Fibroblast of lung (primary cell): ENCODE measurements around the gene PATJ. TPM values are rescaled to one million over a fixed set of nuclear protein-coding genes. Genes with fewer than 3 reads are reported as not detected.
A peak's percentile ranks its signal among the peaks of the same experiment; 100 is the strongest.

Source experiments
- DNase-seq, 2 donors: peaks; one replicate each; pipeline versions ENCODE4 v3.0.0 to v3.0.0-alpha.2; 2010; ENCODE audit warnings: low read depth in 2 of 2
- H2AFZ ChIP-seq: 2 replicates; pipeline ENCODE4 v1.5.1; 2012; ENCODE audit warnings: low read length, control low read depth, inconsistent platforms
- H3K27ac ChIP-seq: 2 replicates; pipeline ENCODE4 v1.5.1; 2011; ENCODE audit warnings: low read length, control low read depth; ENCODE audit not compliant: insufficient read depth
- H3K27me3 ChIP-seq: 2 replicates; pipeline ENCODE4 v1.5.1; 2011; ENCODE audit warnings: mild to moderate bottlenecking, low read length; ENCODE audit not compliant: control insufficient read depth, insufficient read depth
- H3K36me3 ChIP-seq: 2 replicates; pipeline ENCODE4 v1.5.1; 2011; ENCODE audit warnings: low read length; ENCODE audit not compliant: control insufficient read depth, insufficient read depth
- H3K4me1 ChIP-seq: 2 replicates; pipeline ENCODE4 v1.5.1; 2011; ENCODE audit warnings: low read length; ENCODE audit not compliant: control insufficient read depth, insufficient read depth; ENCODE audit errors: extremely low read depth
- H3K4me2 ChIP-seq: 2 replicates; pipeline ENCODE4 v1.5.1; 2011; ENCODE audit warnings: low read length, control low read depth; ENCODE audit not compliant: insufficient read depth; ENCODE audit errors: extremely low read depth
- H3K4me3 ChIP-seq, 4 experiments: fragments of 200-600 bp in 1 of 4; sonication (generic) in 1 of 4; replicated peaks in 1 of 4; 2 replicates each; pipeline ENCODE4 v1.5.1; 2011 to 2016; ENCODE audit warnings: low read length in 4 of 4, low read depth in 3 of 4, mild to moderate bottlenecking in 3 of 4, control low read depth in 2 of 4, inconsistent platforms in 1 of 4, mixed read lengths in 1 of 4; ENCODE audit not compliant: insufficient read depth in 1 of 4; ENCODE audit errors: control extremely low read depth in 1 of 4
- H3K79me2 ChIP-seq: 2 replicates; pipeline ENCODE4 v1.5.1; 2012; ENCODE audit warnings: mild to moderate bottlenecking, low read length, inconsistent platforms; ENCODE audit not compliant: control insufficient read depth, insufficient read depth
- H3K9ac ChIP-seq: 2 replicates; pipeline ENCODE4 v1.5.1; 2011; ENCODE audit warnings: mild to moderate bottlenecking, low read length, control low read depth; ENCODE audit not compliant: insufficient read depth
- H3K9me3 ChIP-seq: 2 replicates; pipeline ENCODE4 v1.5.1; 2012; ENCODE audit warnings: low read depth, low read length; ENCODE audit not compliant: control insufficient read depth, insufficient read depth
- H4K20me1 ChIP-seq: 2 replicates; pipeline ENCODE4 v1.5.1; 2011; ENCODE audit warnings: low read length; ENCODE audit not compliant: control insufficient read depth, insufficient read depth; ENCODE audit errors: extremely low read depth
- EZH2 ChIP-seq: IDR thresholded peaks from 2 replicates; pipeline ENCODE4 v1.5.1; 2012; ENCODE audit warnings: low read length, control low read depth, mild to moderate bottlenecking; ENCODE audit errors: missing control alignments
- polyA plus RNA-seq, 2 donors: library from polyadenylated mRNA; depleted of rRNA in 1 of 2; stranded (reverse) in 1 of 2; unstranded in 1 of 2; fragments of >200 nt; gene quantifications; 2 replicates each; pipeline ENCODE4 v1.2.1, GENCODE V29; 2011 to 2012; ENCODE audit warnings: missing spikeins in 1 of 2
- total RNA-seq: library from RNA; depleted of rRNA; stranded (reverse); fragments of >200 nt; gene quantifications from 2 replicates; pipeline ENCODE4 v1.2.1, GENCODE V29; 2014
- TF ChIP-seq, protein P1 (sequence below), 2 donors: IDR thresholded peaks in 1 of 2; conservative IDR thresholded peaks in 1 of 2; 1 replicate in 1 of 2; 2 replicates in 1 of 2; pipeline ENCODE4 v1.5.1; 2011 to 2012; ENCODE audit warnings: low read length in 2 of 2, control low read depth in 1 of 2, inconsistent platforms in 1 of 2, low read depth in 1 of 2, mild to moderate bottlenecking in 1 of 2

The PATJ gene
- total and polyA plus RNA-seq, 2 donors (not counting 1 experiment from before 2014, with no cell fraction given): 2.5 to 12.4 TPM

DNA sequence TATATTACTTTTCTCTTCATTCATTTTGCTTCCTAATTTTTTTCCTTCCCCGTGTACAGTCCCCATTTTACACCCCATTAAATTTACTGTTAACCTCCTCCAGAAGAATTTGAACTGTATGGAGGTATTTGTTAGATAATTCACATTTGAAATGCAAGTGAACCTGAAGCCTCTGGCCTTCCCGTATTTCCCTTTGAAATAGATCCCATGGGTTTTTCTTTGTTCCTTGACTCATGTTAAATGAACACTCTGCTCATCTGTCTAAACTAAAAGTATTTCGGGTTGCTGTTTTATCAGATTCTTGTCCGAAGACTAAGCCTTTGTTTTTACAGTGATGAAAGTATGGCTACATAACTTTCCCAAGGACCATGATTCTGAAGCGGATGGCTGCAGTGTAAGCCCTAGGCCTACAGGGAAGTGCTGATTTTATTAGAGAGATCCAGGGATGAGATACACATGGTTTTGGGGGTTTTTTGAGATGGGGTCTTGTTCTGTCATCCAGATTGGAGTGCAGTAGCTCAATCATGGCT, 187.9 kb downstream of the PATJ start:
- TF ChIP-seq, protein P1, sequence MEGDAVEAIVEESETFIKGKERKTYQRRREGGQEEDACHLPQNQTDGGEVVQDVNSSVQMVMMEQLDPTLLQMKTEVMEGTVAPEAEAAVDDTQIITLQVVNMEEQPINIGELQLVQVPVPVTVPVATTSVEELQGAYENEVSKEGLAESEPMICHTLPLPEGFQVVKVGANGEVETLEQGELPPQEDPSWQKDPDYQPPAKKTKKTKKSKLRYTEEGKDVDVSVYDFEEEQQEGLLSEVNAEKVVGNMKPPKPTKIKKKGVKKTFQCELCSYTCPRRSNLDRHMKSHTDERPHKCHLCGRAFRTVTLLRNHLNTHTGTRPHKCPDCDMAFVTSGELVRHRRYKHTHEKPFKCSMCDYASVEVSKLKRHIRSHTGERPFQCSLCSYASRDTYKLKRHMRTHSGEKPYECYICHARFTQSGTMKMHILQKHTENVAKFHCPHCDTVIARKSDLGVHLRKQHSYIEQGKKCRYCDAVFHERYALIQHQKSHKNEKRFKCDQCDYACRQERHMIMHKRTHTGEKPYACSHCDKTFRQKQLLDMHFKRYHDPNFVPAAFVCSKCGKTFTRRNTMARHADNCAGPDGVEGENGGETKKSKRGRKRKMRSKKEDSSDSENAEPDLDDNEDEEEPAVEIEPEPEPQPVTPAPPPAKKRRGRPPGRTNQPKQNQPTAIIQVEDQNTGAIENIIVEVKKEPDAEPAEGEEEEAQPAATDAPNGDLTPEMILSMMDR (conservative IDR thresholded peaks at IDR 0.05 in 1 of 2, IDR thresholded peaks at IDR 0.05 in 1 of 2; ENCODE audit: low read depth in 1 of 2, low read length in 2 of 2): no peak
- no peak for TF ChIP-seq EZH2

DNA sequence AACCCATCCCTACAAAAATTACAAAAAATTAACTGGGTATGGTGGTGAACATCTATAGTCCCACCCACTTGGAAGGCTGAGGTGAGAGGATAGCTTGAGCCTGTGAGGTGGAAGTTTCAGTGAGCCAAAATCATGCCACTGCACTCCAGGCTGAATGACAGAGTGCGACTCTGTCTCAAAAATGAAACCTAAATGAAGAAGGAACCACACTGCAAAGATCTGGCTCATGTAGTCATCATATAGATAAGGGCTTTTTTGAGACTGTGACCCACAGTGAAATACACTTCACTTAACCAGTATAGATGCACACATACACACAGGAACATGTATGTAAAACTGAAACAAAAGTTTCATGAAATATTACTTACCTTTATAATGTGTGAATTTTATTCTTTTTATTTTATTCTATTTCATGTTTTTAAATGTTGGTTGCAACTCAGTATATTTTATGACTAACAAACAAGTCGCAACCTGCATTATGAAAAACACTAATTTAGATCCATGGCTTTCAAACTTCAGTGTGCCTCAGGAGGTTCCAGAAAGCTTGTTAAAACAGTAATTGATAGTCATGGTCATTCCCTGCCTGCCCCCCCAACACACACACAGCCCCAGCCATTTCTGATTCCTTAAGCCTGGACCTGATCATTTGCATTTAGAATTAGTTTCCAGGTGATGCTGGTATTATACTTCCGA, 189.5 kb downstream of the PATJ start:
- H3K4me3 ChIP-seq: no peak overlapping the region
- no peak overlapping the region for H3K9ac ChIP-seq
- DNase-seq: no peak

More for the DNA sequence above, 187.9 kb downstream of the PATJ start:
- Histone ChIP-seq H3K27me3 (no peaks in the 10 kb centered on the region), H4K20me1 (no peaks in the 10 kb centered on the region), H3K36me3 (no peaks in the 10 kb centered on the region), H2AFZ (no peak overlapping the region), H3K9ac (no peak overlapping the region), H3K9me3 (no peaks in the 10 kb centered on the region), H3K4me3 (no peak overlapping the region), H3K79me2 (no peaks in the 10 kb centered on the region), H3K4me2 (no peak overlapping the region), H3K27ac (no peak overlapping the region), H3K4me1 (no peaks in the 10 kb centered on the region)
- DNase-seq: peak in 1 of 2 donors; percentile 9

DNA sequence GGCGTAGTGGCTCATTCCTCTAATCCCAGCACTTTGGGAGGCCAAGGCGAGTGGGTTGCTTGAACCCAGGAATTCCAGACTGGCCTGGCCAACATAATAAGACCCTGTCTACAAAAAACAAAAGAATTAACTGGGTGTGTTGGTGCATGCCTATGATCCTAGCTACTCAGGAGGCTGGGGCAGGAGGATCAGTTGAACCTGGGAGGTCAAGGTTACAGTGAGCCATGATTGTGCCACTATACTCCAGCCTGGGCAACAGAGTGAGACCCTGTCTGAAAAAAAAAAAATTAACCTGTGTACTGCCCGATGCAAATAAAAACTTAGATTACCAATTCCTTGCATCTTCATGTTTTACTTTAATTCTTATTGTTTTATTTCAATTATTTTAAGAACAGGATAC, 193.2 kb downstream of the PATJ start:
- H3K27me3 ChIP-seq: no peaks in the 10 kb centered on the region
- H3K4me1 ChIP-seq: no peaks in the 10 kb centered on the region
- no peak overlapping the region for H3K4me3 ChIP-seq
- no peak overlapping the region for H3K9ac ChIP-seq
- H3K36me3 ChIP-seq: no peaks in the 10 kb centered on the region
- no peak for DNase-seq
- no peaks in the 10 kb centered on the region for H4K20me1 ChIP-seq
- H3K9me3 ChIP-seq: no peaks in the 10 kb centered on the region
- TF ChIP-seq, protein P1 (conservative IDR thresholded peaks at IDR 0.05 in 1 of 2, IDR thresholded peaks at IDR 0.05 in 1 of 2; ENCODE audit: low read depth in 1 of 2, low read length in 2 of 2): no peak
- no peak for TF ChIP-seq EZH2
- H3K4me2 ChIP-seq: no peak overlapping the region
- H3K79me2 ChIP-seq: no peaks in the 10 kb centered on the region
- no peak overlapping the region for H2AFZ ChIP-seq
- H3K27ac ChIP-seq: no peak overlapping the region

More for the DNA sequence above, 189.5 kb downstream of the PATJ start:
- no peak overlapping the region for H2AFZ ChIP-seq
- no peak overlapping the region for H3K4me2 ChIP-seq
- H3K27me3 ChIP-seq: no peaks in the 10 kb centered on the region
- no peak overlapping the region for H3K27ac ChIP-seq
- no peaks in the 10 kb centered on the region for H3K9me3 ChIP-seq
- no peaks in the 10 kb centered on the region for H3K36me3 ChIP-seq
- no peak for TF ChIP-seq EZH2
- TF ChIP-seq, protein P1 (conservative IDR thresholded peaks at IDR 0.05 in 1 of 2, IDR thresholded peaks at IDR 0.05 in 1 of 2; ENCODE audit: low read depth in 1 of 2, low read length in 2 of 2): no peak
- no peaks in the 10 kb centered on the region for H4K20me1 ChIP-seq
- H3K79me2 ChIP-seq: no peaks in the 10 kb centered on the region
- no peaks in the 10 kb centered on the region for H3K4me1 ChIP-seq
